Adrenal gland (tissue), 12 donors: ENCODE results near the gene DUSP1. TPM values are rescaled to one million over a fixed set of nuclear protein-coding genes. Genes with fewer than 3 reads are reported as not detected.

Experiments
- DNase-seq, 7 donors: peaks; one replicate each; pipeline ENCODE4 v3.0.0-alpha.2; 2019 to 2020
- H3K27ac ChIP-seq, 5 donors: fragments of 200-600 bp; sonication (generic) in 4 of 5; 1 replicate in 3 of 5; 2 replicates in 2 of 5; pipeline versions ENCODE4 v1.5.1 to v1.8.0; 2016 to 2020; ENCODE audit warnings: mild to moderate bottlenecking in 1 of 5
- H3K27me3 ChIP-seq: fragments of 200-600 bp; 2 replicates; pipeline ENCODE4 v1.8.0; 2021
- H3K36me3 ChIP-seq, 2 donors: fragments of 200-600 bp; replicated peaks in 1 of 2; 1 replicate in 1 of 2; 2 replicates in 1 of 2; pipeline versions ENCODE4 v1.5.1 to v1.8.0; 2018 to 2022
- H3K4me1 ChIP-seq, 2 donors: fragments of 200-600 bp; replicated peaks in 1 of 2; 1 replicate in 1 of 2; 2 replicates in 1 of 2; pipeline versions ENCODE4 v1.5.1 to v1.8.0; 2018 to 2021
- H3K4me3 ChIP-seq, 4 donors: fragments of 200-600 bp; sonication (generic) in 3 of 4; one replicate each; pipeline ENCODE4 v1.5.1; 2016 to 2018
- H3K9me3 ChIP-seq, 3 donors: fragments of 200-600 bp; sonication (generic) in 1 of 3; replicated peaks in 1 of 3; 1 replicate in 2 of 3; 2 replicates in 1 of 3; pipeline versions ENCODE4 v1.5.1 to v1.8.0; 2016 to 2021
- POLR2A ChIP-seq, 2 donors: fragments of 450-650 bp; IDR thresholded peaks; one replicate each; pipeline ENCODE4 v1.6.1; 2017; ENCODE audit warnings: antibody characterized with exemption in 2 of 2, mild to moderate bottlenecking in 2 of 2, moderate library complexity in 1 of 2
- WGBS, 4 donors: extraction: QIAGEN DNeasy Blood & Tissue Kit in 2 of 4; methylation state at CpG; one replicate each; pipeline versions ENCODE4 v1.1.5 to v1.1.7; 2013 to 2017; 5-methylcytosine and 5-hydroxymethylcytosine counted together
- intact Hi-C, 2 donors: fragments of 100-400 bp; cut with DNase I; formaldehyde crosslinking; loops; one replicate each; pipeline versions ENCODE4 v1.14.1 to v1.15.0; 2022 to 2023
- polyA plus RNA-seq, 3 donors: library from polyadenylated mRNA; stranded (reverse); fragments of 200-250 nt in 2 of 3; fragments of 350-450 nt in 1 of 3; fragmentation: Illumina TruSeq in 1 of 3; extraction: RNeasy Lipid Tissue Mini Kit (QIAGEN cat#74804) in 1 of 3; gene quantifications; one replicate each; pipeline ENCODE4 v1.2.3, GENCODE V29; 2013 to 2014
- total RNA-seq, 9 donors: library from RNA; depleted of rRNA in 4 of 9; stranded (reverse); fragments of >200 nt in 4 of 9; fragments of 120-200 nt in 1 of 9; fragmentation: NEBNext Ultra II Directional in 1 of 9; extraction: Animal tissue kit (Norgen Biotek cat#: 25700) in 1 of 9; gene quantifications; one replicate each; pipeline versions ENCODE4 v1.1.0 to v1.2.4, GENCODE V29; 2013 to 2023
- TF ChIP-seq, protein P1 (sequence below), 6 experiments: fragments of 450-650 bp in 4 of 6; fragments of 200-600 bp in 2 of 6; sonication (generic) in 1 of 6; IDR thresholded peaks; 1 replicate in 5 of 6; 2 replicates in 1 of 6; pipeline versions ENCODE4 v1.5.1 to v1.8.0; 2016 to 2021; ENCODE audit warnings: antibody characterized with exemption in 6 of 6, mild to moderate bottlenecking in 2 of 6, moderate library complexity in 1 of 6
- donor health status: healthy with polysubstance abuse.
- donor health status: Bipolar disorder and iron deficiency.
- donor health status: DM: yes; HTN: yes; CAD: no.
- donor health status: DM: no; HTN: no; CAD: no.
- donor health status: DM: no; HTN: no; CAD: no.
- donor health status: DM: yes; HTN: yes; CAD: no.

The DUSP1 gene
- total and polyA plus RNA-seq, 12 donors = 59.5 to 603 (median 260) TPM

DNA sequence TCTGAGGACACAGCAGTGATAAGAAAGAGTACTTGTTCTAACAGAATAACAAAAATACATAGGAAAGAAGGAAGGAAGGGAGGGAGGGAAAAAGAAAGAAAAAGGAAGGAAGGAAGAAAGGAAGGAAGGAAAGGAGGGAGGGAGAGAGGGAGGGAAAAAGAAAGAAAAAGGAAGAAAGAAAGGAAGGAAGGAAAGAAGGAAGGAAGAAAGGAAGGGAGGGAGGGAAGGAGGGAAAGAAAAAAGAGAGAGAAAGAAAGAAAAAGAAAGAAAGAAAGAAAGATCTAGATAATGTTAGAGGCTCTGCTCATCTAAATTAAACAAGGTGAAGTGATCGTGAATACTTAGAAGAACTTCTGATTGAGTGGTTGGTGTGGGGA lies 29.8 kb downstream of the DUSP1 start:
- 92 to 95% (median 93%) methylated on average over 1 of the region's 1 CpG for WGBS, 4 donors
- peak overlapping the region; percentile 52 to 88 (median 76) for H3K27ac ChIP-seq
- no peaks in the 10 kb centered on the region for H3K36me3 ChIP-seq
- intact Hi-C loops = no loop called here
- no peak for DNase-seq
- H3K9me3 ChIP-seq = no peaks in the 10 kb centered on the region
- TF ChIP-seq, protein P1, sequence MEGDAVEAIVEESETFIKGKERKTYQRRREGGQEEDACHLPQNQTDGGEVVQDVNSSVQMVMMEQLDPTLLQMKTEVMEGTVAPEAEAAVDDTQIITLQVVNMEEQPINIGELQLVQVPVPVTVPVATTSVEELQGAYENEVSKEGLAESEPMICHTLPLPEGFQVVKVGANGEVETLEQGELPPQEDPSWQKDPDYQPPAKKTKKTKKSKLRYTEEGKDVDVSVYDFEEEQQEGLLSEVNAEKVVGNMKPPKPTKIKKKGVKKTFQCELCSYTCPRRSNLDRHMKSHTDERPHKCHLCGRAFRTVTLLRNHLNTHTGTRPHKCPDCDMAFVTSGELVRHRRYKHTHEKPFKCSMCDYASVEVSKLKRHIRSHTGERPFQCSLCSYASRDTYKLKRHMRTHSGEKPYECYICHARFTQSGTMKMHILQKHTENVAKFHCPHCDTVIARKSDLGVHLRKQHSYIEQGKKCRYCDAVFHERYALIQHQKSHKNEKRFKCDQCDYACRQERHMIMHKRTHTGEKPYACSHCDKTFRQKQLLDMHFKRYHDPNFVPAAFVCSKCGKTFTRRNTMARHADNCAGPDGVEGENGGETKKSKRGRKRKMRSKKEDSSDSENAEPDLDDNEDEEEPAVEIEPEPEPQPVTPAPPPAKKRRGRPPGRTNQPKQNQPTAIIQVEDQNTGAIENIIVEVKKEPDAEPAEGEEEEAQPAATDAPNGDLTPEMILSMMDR (IDR thresholded peaks at IDR 0.05) = no peak
- no peak for TF ChIP-seq POLR2A (IDR thresholded peaks at IDR 0.05)
- peaks cover 8 to 13% of the 10 kb centered on the region in 2 donors for H3K4me1 ChIP-seq
- H3K27me3 ChIP-seq = no peaks in the 10 kb centered on the region
- no peak overlapping the region for H3K4me3 ChIP-seq

DNA sequence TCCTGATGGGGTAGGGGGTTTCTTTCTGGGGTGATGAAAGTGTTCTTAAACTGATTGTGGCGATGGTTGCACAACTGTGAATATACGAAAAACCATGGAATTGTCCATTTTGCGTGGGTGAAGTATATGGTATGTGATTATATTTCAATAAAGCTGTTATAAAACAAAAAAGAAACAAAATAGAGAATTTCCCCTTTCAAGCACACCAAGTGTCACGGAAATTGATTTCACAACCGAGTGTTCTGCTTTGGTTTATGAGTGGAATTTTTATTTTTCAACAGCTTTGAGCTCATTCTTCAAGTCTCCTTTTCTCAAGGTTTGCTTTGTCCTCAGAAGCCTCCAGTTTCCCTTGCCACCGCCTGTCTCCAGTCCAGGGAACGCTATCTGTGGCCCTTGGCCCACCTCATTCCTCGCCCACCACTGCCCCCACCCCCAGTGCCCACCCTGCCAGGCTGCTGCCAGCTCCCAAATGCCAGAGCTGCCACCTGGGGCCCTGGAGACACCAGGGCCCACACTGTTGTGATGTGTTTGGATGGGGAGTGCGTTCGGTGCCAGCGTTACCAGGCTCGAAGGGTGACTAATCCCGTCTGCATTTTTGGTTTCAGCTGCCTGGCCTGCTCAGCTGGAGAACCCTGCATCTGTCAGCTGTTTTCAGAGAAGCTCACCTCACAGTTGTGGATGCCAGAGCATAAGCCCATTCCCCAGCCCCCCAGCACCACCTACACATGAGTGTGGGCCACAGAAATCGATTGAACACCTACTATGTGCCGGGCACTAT lies 30.4 kb downstream of the DUSP1 start:
- WGBS, 4 donors = 56 to 67% (median 58%) methylated on average over 10 to 15 of the region's 15 CpGs
- no peaks in the 10 kb centered on the region for H3K27me3 ChIP-seq
- H3K4me1 ChIP-seq = peaks cover 8 to 13% of the 10 kb centered on the region in 2 donors
- no peaks in the 10 kb centered on the region for H3K9me3 ChIP-seq
- no peak overlapping the region for H3K4me3 ChIP-seq
- TF ChIP-seq, protein P1 (IDR thresholded peaks at IDR 0.05) = no peak
- TF ChIP-seq POLR2A (IDR thresholded peaks at IDR 0.05) = peak in 1 of 2 donors; percentile 24
- H3K36me3 ChIP-seq = no peaks in the 10 kb centered on the region
- peak in 6 of 7 donors; percentile 83 to 86 (median 84) for DNase-seq
- intact Hi-C loops = no loop called here
- peak overlapping the region; percentile 52 to 88 (median 76) for H3K27ac ChIP-seq

DNA sequence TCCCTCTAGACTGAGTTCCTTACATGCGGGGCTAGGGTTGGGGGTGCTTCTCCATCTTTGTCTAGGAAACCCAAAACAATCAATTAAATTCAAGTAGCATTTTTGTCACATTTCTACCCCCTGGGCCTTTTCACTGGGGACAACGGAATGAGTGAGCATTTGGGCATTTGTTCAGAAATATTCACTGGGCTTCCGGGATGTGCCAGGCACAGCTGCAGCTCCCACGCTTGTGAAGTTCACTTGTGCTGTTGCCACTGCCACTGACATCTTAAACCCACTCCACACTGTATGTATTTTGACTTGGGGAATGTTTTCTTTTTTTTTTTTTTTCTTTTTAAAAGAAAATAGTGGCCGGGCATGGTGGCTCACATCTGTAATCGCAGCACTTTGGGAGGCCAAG lies 31.6 kb downstream of the DUSP1 start:
- H3K27ac ChIP-seq = no peak overlapping the region
- peak in 1 of 7 donors; percentile 2 for DNase-seq
- no peak overlapping the region for H3K4me3 ChIP-seq
- H3K9me3 ChIP-seq = no peaks in the 10 kb centered on the region
- no peaks in the 10 kb centered on the region for H3K27me3 ChIP-seq
- TF ChIP-seq, protein P1 (IDR thresholded peaks at IDR 0.05) = no peak
- no peak for TF ChIP-seq POLR2A (IDR thresholded peaks at IDR 0.05)
- H3K36me3 ChIP-seq = no peaks in the 10 kb centered on the region
- intact Hi-C loops = no loop called here
- 89 to 93% (median 91%) methylated on average over 6 of the region's 6 CpGs for WGBS, 4 donors
- peaks cover 8 to 13% of the 10 kb centered on the region in 2 donors for H3K4me1 ChIP-seq

DNA sequence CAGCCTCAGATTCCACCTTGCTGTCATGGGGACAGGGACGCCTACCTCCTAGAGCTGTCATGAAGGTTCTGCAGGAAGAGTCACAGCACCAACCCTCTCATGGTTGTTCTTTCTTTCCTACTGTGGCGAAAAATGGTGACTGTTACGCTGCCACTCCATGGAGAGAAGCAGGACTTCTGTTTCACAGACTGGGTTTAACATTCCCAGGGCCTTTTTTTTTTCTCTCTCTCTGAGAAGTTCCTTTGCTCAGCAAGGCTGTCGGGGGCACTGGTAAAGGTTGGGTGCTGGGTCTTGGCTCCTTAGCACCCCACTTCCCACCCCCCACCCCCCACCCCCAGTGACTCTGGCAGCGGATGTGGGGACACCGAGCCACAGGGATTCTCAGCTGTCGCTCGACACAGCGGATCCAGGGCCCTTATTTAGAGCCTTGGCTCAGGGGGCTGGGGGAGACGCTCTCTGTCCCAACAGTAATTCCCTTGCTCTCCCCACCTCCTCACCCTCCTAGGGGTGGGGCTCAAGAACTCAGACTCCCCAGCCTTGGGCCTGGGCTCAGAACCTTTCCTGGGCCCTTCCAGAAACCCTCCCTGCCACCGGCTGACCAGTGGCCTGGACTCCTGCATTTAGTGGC lies 34.4 kb downstream of the DUSP1 start:
- no peak for TF ChIP-seq POLR2A (IDR thresholded peaks at IDR 0.05)
- TF ChIP-seq, protein P1 (IDR thresholded peaks at IDR 0.05) = no peak
- intact Hi-C loops = no loop called here
- H3K4me1 ChIP-seq = peaks cover 8 to 33% of the 10 kb centered on the region in 2 donors
- H3K9me3 ChIP-seq = no peaks in the 10 kb centered on the region
- H3K36me3 ChIP-seq = no peaks in the 10 kb centered on the region
- no peaks in the 10 kb centered on the region for H3K27me3 ChIP-seq
- 93 to 95% (median 94%) methylated on average over 5 to 11 of the region's 11 CpGs for WGBS, 4 donors
- peak in 1 of 7 donors; percentile 7 for DNase-seq
- no peak overlapping the region for H3K27ac ChIP-seq
- H3K4me3 ChIP-seq = no peak overlapping the region
